Measurements from ENCODE around the gene GPR132. TPM values are rescaled to one million over a fixed set of nuclear protein-coding genes. Genes with fewer than 3 reads are reported as not detected.

Gene GPR132
- total and polyA plus RNA-seq, 2 experiments from 2014 or later: 0.14 TPM; not detected in 1

- Mint-ChIP-seq H3K27me3 (ENCODE audit: insufficient read depth, low read depth, poor library complexity) (peaks cover 29% of the 10 kb centered on the region), H3K9me3 (no peaks in the 10 kb centered on the region), H3K4me1 (peaks cover 10% of the 10 kb centered on the region), H3K36me3 (ENCODE audit: low read depth) (no peaks in the 10 kb centered on the region), H3K4me3 (no peak overlapping the region), H3K27ac (no peak overlapping the region)
- Histone ChIP-seq H3K4me2 (no peak overlapping the region), H3K27ac (ENCODE audit: low read depth) (no peak overlapping the region), H3K4me1 (ENCODE audit: insufficient read depth) (peaks cover 9% of the 10 kb centered on the region), H3K36me3 (ENCODE audit: insufficient read depth) (no peaks in the 10 kb centered on the region), H3K27me3 (ENCODE audit: insufficient read depth) (peaks cover 38% of the 10 kb centered on the region), H3K9me2 (ENCODE audit: insufficient read depth) (no peaks in the 10 kb centered on the region), H3K4me3 (no peak overlapping the region), H3F3A (replicated peaks; ENCODE audit: low read depth) (peaks cover 9% of the 10 kb centered on the region; the same call in 1 of the 2 replicates), H4K20me1 (replicated peaks; ENCODE audit: insufficient read depth) (no peaks in the 10 kb centered on the region), H3K79me2 (replicated peaks; ENCODE audit: insufficient read depth) (no peaks in the 10 kb centered on the region), H2AFZ (no peak overlapping the region)
- no peak for TF ChIP-seq ZNF462 (CRISPR knock-in tag; IDR thresholded peaks at IDR 0.05)
- no peak for TF ChIP-seq ZNF331 (CRISPR knock-in tag; IDR thresholded peaks at IDR 0.05; ENCODE audit: low read depth)
- TF ChIP-seq ETS1 (IDR thresholded peaks at IDR 0.05): no peak
- no peak for TF ChIP-seq CTCF (conservative IDR thresholded peaks at IDR 0.05; ENCODE audit: low read depth in 2 of 2)
- TF ChIP-seq JUNB (IDR thresholded peaks at IDR 0.05; ENCODE audit: unreplicated experiment): no peak
- TF ChIP-seq REST (IDR thresholded peaks at IDR 0.05; ENCODE audit: unreplicated experiment): no peak
- no peak for TF ChIP-seq POLR2AphosphoS5 (IDR thresholded peaks at IDR 0.05; ENCODE audit: low read depth)
- TF ChIP-seq EZH2phosphoT487 (IDR thresholded peaks at IDR 0.05; ENCODE audit: unreplicated experiment): no peak
- no peak for TF ChIP-seq NANOG (IDR thresholded peaks at IDR 0.05; ENCODE audit: borderline replicate concordance)
- no peak for TF ChIP-seq EZH2 (IDR thresholded peaks at IDR 0.05; ENCODE audit: low read depth, unreplicated experiment)
- TF ChIP-seq CREB1 (CRISPR knock-in tag; IDR thresholded peaks at IDR 0.05; ENCODE audit: low read depth): no peak
- TF ChIP-seq ZNF114 (CRISPR knock-in tag; IDR thresholded peaks at IDR 0.05): no peak
- no peak for TF ChIP-seq STAT1 (IDR thresholded peaks at IDR 0.05; ENCODE audit: unreplicated experiment)
- ATAC-seq (no peak), DNase-seq (ENCODE audit: low spot score) (no peak)
Measured at GRCh38 chr14:105029402-105029801, 35.8 kb downstream of the GPR132 start.
